Embryonic facial prominence (tissue), 1 donor: Measurements from ENCODE around the gene RFFL.

ENCODE experiments used
- DNase-seq: peaks from one replicate; pipeline ENCODE4 v3.0.0-alpha.2; 2016; ENCODE audit errors: extremely low spot score

RFFL gene

GRCh38 chr17:34974794-34975785, 88.4 kb downstream of the RFFL start:
- DNase-seq, result no peak

- no peak for DNase-seq
Measured at GRCh38 chr17:34974179-34974578, 89.3 kb downstream of the RFFL start.

- DNase-seq, result peak; percentile 94
Measured at GRCh38 chr17:34961093-34961911, 102.2 kb downstream of the RFFL start, which contains the start of the genes CCT6B and ZNF830. Gene CCT6B (minus strand): TSS chr17:34961460. CDS start chr17:34961393, 67 bp downstream. Gene ZNF830 (plus strand): TSS chr17:34961540. CDS start chr17:34961567, 27 bp downstream.

GRCh38 chr17:34958438-34958837, 105.1 kb downstream of the RFFL start:
- no peak for DNase-seq
